OCI-LY1 (cell line): ENCODE data around the gene FATE1.

Experiments
- EZH2 ChIP-seq: fragments of 200-600 bp; sonication (generic), shearing (Covaris generic); IDR thresholded peaks from 2 replicates; pipeline ENCODE4 v1.8.0; 2017; ENCODE audit warnings: borderline replicate concordance, mixed run types, mild to moderate bottlenecking, antibody characterized with exemption, low read length, moderate library complexity, mixed read lengths
- TF ChIP-seq, protein P1 (sequence below): fragments of 200-600 bp; sonication (generic), shearing (Covaris generic); IDR thresholded peaks from 2 replicates; pipeline ENCODE4 v1.5.1; 2017; ENCODE audit warnings: mild to moderate bottlenecking, antibody characterized with exemption, low read length, moderate library complexity, mixed read lengths

DNA sequence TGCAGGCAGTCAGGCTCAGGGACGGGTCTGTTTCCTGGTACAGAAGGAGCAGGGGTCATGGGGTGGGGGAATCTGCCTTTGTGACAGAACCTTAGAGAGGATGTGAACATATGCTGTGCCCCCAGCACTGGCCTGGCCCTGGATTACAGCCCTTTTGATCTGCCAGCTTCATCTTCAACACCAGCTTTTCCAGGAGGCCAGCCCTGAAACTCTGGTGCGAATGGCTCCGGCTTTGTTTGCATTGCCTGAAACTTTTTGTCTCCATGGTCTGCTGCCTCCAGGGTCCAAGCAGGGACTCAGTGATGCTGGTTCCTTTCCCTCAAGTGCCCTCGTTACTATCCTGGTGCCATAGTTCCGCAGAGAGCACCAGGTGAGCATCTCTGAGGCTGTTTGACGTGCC is 20.9 kb downstream of the FATE1 start:
- TF ChIP-seq, protein P1, sequence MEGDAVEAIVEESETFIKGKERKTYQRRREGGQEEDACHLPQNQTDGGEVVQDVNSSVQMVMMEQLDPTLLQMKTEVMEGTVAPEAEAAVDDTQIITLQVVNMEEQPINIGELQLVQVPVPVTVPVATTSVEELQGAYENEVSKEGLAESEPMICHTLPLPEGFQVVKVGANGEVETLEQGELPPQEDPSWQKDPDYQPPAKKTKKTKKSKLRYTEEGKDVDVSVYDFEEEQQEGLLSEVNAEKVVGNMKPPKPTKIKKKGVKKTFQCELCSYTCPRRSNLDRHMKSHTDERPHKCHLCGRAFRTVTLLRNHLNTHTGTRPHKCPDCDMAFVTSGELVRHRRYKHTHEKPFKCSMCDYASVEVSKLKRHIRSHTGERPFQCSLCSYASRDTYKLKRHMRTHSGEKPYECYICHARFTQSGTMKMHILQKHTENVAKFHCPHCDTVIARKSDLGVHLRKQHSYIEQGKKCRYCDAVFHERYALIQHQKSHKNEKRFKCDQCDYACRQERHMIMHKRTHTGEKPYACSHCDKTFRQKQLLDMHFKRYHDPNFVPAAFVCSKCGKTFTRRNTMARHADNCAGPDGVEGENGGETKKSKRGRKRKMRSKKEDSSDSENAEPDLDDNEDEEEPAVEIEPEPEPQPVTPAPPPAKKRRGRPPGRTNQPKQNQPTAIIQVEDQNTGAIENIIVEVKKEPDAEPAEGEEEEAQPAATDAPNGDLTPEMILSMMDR = no peak
- no peak for TF ChIP-seq EZH2
